OCI-LY7 (cell line): Measurements from ENCODE around the gene LPIN1. TPM values are rescaled to one million over a fixed set of nuclear protein-coding genes. Genes with fewer than 3 reads are reported as not detected.

Experiments used
- BruUV-seq: library from RNA; stranded (reverse); fragments of 400-500 nt; replicated peaks from 2 replicates; lab custom pipeline; 2021; lab: Mats Ljungman, UMichigan
- CTCF ChIA-PET: fragments of 300-600 bp; sonication (Branson Sonifier 250); formaldehyde crosslinking; loops from one replicate; lab custom pipeline; 2022; ENCODE audit warnings: antibody characterized with exemption; ENCODE audit not compliant: unreplicated experiment; lab: Charles Lee
- POLR2A ChIA-PET: fragments of 300-600 bp; sonication (Branson Sonifier 250); formaldehyde crosslinking; loops from one replicate; lab custom pipeline; 2022; ENCODE audit warnings: antibody characterized with exemption; lab: Charles Lee
- DNase-seq: peaks from one replicate; pipeline ENCODE4 v3.0.0-alpha.2; 2015; ENCODE audit warnings: low spot score
- H2AFZ ChIP-seq: fragments of 200-600 bp; sonication (generic), shearing (Covaris generic); 2 replicates; pipeline ENCODE4 v1.6.1; 2014; ENCODE audit warnings: mild to moderate bottlenecking, antibody characterized with exemption, low read length, moderate library complexity
- H3K27ac ChIP-seq: fragments of 200-600 bp; sonication (generic); 2 replicates; pipeline ENCODE4 v1.5.1; 2014; ENCODE audit warnings: mixed run types, low read depth, mild to moderate bottlenecking, moderate library complexity, low read length, inconsistent platforms; ENCODE audit not compliant: poor library complexity, severe bottlenecking
- H3K36me3 ChIP-seq: fragments of 200-600 bp; sonication (generic); 2 replicates; pipeline ENCODE4 v1.6.1; 2014; ENCODE audit warnings: mild to moderate bottlenecking, antibody characterized with exemption, low read length, moderate library complexity, mixed read lengths; ENCODE audit not compliant: insufficient read depth
- H3K4me1 ChIP-seq: fragments of 200-600 bp; sonication (generic); 2 replicates; pipeline ENCODE4 v1.5.1; 2014; ENCODE audit warnings: mild to moderate bottlenecking, low read length; ENCODE audit not compliant: insufficient read depth, poor library complexity, severe bottlenecking
- H3K4me2 ChIP-seq: fragments of 200-600 bp; sonication (generic); 2 replicates; pipeline ENCODE4 v1.6.1; 2014; ENCODE audit warnings: mild to moderate bottlenecking, low read length
- H3K4me3 ChIP-seq: fragments of 200-600 bp; sonication (generic); 2 replicates; pipeline ENCODE4 v1.5.1; 2014; ENCODE audit warnings: mild to moderate bottlenecking, low read depth, low read length; ENCODE audit not compliant: poor library complexity, severe bottlenecking
- H3K79me2 ChIP-seq: fragments of 200-600 bp; sonication (generic); 2 replicates; pipeline ENCODE4 v1.6.1; 2016; ENCODE audit warnings: low read depth, mild to moderate bottlenecking, low read length, moderate library complexity, mixed read lengths; ENCODE audit not compliant: insufficient read depth
- H3K9me2 ChIP-seq: fragments of 200-600 bp; sonication (generic); 2 replicates; pipeline ENCODE4 v1.6.1; 2016; ENCODE audit warnings: mild to moderate bottlenecking, low read length, mixed read lengths; ENCODE audit not compliant: insufficient read depth
- H3K9me3 ChIP-seq: fragments of 200-600 bp; sonication (generic); 2 replicates; pipeline ENCODE4 v1.6.1; 2014; ENCODE audit warnings: mild to moderate bottlenecking, mixed run types, low read length, mixed read lengths
- H4K20me1 ChIP-seq: fragments of 200-600 bp; sonication (generic); 2 replicates; pipeline ENCODE4 v1.6.1; 2014; ENCODE audit warnings: mild to moderate bottlenecking, antibody characterized with exemption, low read length, moderate library complexity, mixed read lengths; ENCODE audit not compliant: insufficient read depth
- CTCF ChIP-seq: fragments of 200-600 bp; sonication (generic); conservative IDR thresholded peaks from 2 replicates; pipeline ENCODE4 v1.5.1; 2014; ENCODE audit warnings: mild to moderate bottlenecking, antibody characterized with exemption, low read length, moderate library complexity, mixed read lengths
- EZH2phosphoT487 ChIP-seq: fragments of 200-600 bp; sonication (generic); IDR thresholded peaks from 2 replicates; pipeline ENCODE4 v1.6.1; 2018; ENCODE audit warnings: low read depth, borderline replicate concordance, mild to moderate bottlenecking, mixed run types, antibody characterized with exemption, low read length, moderate library complexity, mixed read lengths
- intact Hi-C: fragments of 100-400 bp; cut with micrococcal nuclease; formaldehyde crosslinking; loops from one replicate; pipeline ENCODE4 v1.10.0; 2022; ENCODE audit not compliant: unreplicated experiment
- total RNA-seq, 2 experiments: library from RNA; depleted of rRNA in 1 of 2; stranded (reverse); fragments of >200 nt in 1 of 2; shearing (Covaris generic) in 1 of 2; gene quantifications; 2 replicates each; pipeline ENCODE4 v1.2.3, GENCODE V29; 2014 to 2022

Gene LPIN1
- total RNA-seq, 2 experiments from 2014 or later, result 56.9 to 70.2 TPM

GRCh38 chr2:11797846-11798245 lies 51.4 kb downstream of the LPIN1 start:
- POLR2A ChIA-PET, result no interaction called here
- no peaks in the 10 kb centered on the region for H3K9me3 ChIP-seq
- intact Hi-C loops, result no loop called here
- CTCF ChIA-PET, result no interaction called here
- BruUV-seq, result no TSS peak
- no peak for DNase-seq
- H3K79me2 ChIP-seq, result no peaks in the 10 kb centered on the region
- no peak overlapping the region for H3K4me2 ChIP-seq
- no peaks in the 10 kb centered on the region for H3K9me2 ChIP-seq
- no peaks in the 10 kb centered on the region for H3K4me1 ChIP-seq
- no peak overlapping the region for H2AFZ ChIP-seq
- H3K27ac ChIP-seq, result no peak overlapping the region
- H3K36me3 ChIP-seq, result peaks cover 85% of the 10 kb centered on the region
- no peaks in the 10 kb centered on the region for H4K20me1 ChIP-seq
- no peak overlapping the region for H3K4me3 ChIP-seq
- TF ChIP-seq EZH2phosphoT487 (no peak), CTCF (no peak)

- no TSS peak for BruUV-seq
- CTCF ChIA-PET, result no interaction called here
Observed at GRCh38 chr2:11798701-11799435, 52.4 kb downstream of the LPIN1 start.

More at GRCh38 chr2:11798701-11799435, 52.4 kb downstream of the LPIN1 start:
- no peaks in the 10 kb centered on the region for H3K79me2 ChIP-seq
- no peak overlapping the region for H2AFZ ChIP-seq
- POLR2A ChIA-PET, result interaction anchor here (1.0 kb wide), 1 partner anchor 11 kb away, joined by 4 read pairs; no protein-coding TSS in a partner anchor
- peaks cover 84% of the 10 kb centered on the region for H3K36me3 ChIP-seq
- H3K27ac ChIP-seq, result no peak overlapping the region
- no peak for TF ChIP-seq EZH2phosphoT487
- TF ChIP-seq CTCF, result no peak
- no peak overlapping the region for H3K4me2 ChIP-seq
- H3K9me2 ChIP-seq, result no peaks in the 10 kb centered on the region
- DNase-seq, result no peak
- H3K9me3 ChIP-seq, result no peaks in the 10 kb centered on the region
- intact Hi-C loops, result no loop called here
- no peaks in the 10 kb centered on the region for H4K20me1 ChIP-seq
- no peak overlapping the region for H3K4me3 ChIP-seq
- H3K4me1 ChIP-seq, result no peaks in the 10 kb centered on the region
